GM23338 (cell line): ENCODE measurements around the gene LYST. TPM values are rescaled to one million over a fixed set of nuclear protein-coding genes. Genes with fewer than 3 reads are reported as not detected.

Experiments used
- ATAC-seq: fragments of 200-7000 bp; cut with Tn5 transposase; 3 replicates; pipeline ENCODE4 v1.9.1; 2020
- DNase-seq: peaks from one replicate; pipeline ENCODE4 v3.0.0-alpha.2; 2015; ENCODE audit warnings: low spot score
- H2AFZ ChIP-seq: fragments of 200-600 bp; sonication (generic); 2 replicates; pipeline ENCODE4 v1.8.0; 2016; ENCODE audit warnings: antibody characterized with exemption, mild to moderate bottlenecking, moderate library complexity
- H3F3A ChIP-seq: fragments of 200-600 bp; sonication (generic); replicated peaks from 2 replicates; pipeline ENCODE4 v1.8.0; 2017; ENCODE audit warnings: antibody characterized with exemption, mixed run types, low read depth
- H3K27ac ChIP-seq: fragments of 200-600 bp; sonication (generic); 2 replicates; pipeline ENCODE4 v1.6.1; 2016; ENCODE audit warnings: low read depth
- H3K27me3 ChIP-seq: fragments of 200-600 bp; sonication (generic); 2 replicates; pipeline ENCODE4 v1.8.0; 2016; ENCODE audit warnings: mild to moderate bottlenecking, mixed run types, moderate library complexity; ENCODE audit not compliant: insufficient read depth
- H3K36me3 ChIP-seq: fragments of 200-600 bp; sonication (generic); 2 replicates; pipeline ENCODE4 v1.8.0; 2016; ENCODE audit warnings: mild to moderate bottlenecking; ENCODE audit not compliant: insufficient read depth
- H3K4me1 ChIP-seq: fragments of 200-600 bp; sonication (generic); 2 replicates; pipeline ENCODE4 v1.8.0; 2016; ENCODE audit warnings: mild to moderate bottlenecking, moderate library complexity; ENCODE audit not compliant: insufficient read depth
- H3K4me2 ChIP-seq: fragments of 200-600 bp; sonication (generic); 2 replicates; pipeline ENCODE4 v1.7.1; 2017; ENCODE audit warnings: mixed run types
- H3K4me3 ChIP-seq: fragments of 200-600 bp; sonication (generic); 2 replicates; pipeline ENCODE4 v1.6.1; 2016; ENCODE audit warnings: mixed run types
- H3K79me2 ChIP-seq: fragments of 200-600 bp; sonication (generic); replicated peaks from 2 replicates; pipeline ENCODE4 v1.8.0; 2017; ENCODE audit warnings: mild to moderate bottlenecking; ENCODE audit not compliant: insufficient read depth
- H3K9me2 ChIP-seq: fragments of 200-600 bp; sonication (generic); 2 replicates; pipeline ENCODE4 v1.8.0; 2017; ENCODE audit not compliant: insufficient read depth
- H4K20me1 ChIP-seq: fragments of 200-600 bp; sonication (generic); replicated peaks from 2 replicates; pipeline ENCODE4 v1.8.0; 2017; ENCODE audit warnings: mild to moderate bottlenecking; ENCODE audit not compliant: insufficient read depth
- H3K27ac Mint-ChIP-seq: 2 replicates; pipeline ENCODE4 v1.8.0; 2020; ENCODE audit warnings: inconsistent platforms, mild to moderate bottlenecking, moderate library complexity, mixed read lengths
- H3K27me3 Mint-ChIP-seq: 3 replicates; pipeline ENCODE4 v1.8.0; 2022; ENCODE audit warnings: low read depth, mild to moderate bottlenecking, moderate library complexity, mixed read lengths, inconsistent platforms; ENCODE audit not compliant: insufficient read depth, poor library complexity
- H3K36me3 Mint-ChIP-seq: 3 replicates; pipeline ENCODE4 v1.8.0; 2021; ENCODE audit warnings: low read depth, mild to moderate bottlenecking, inconsistent platforms, moderate library complexity, mixed read lengths
- H3K4me1 Mint-ChIP-seq: 3 replicates; pipeline ENCODE4 v1.8.0; 2020; ENCODE audit warnings: mild to moderate bottlenecking, inconsistent platforms, mixed read lengths
- H3K4me3 Mint-ChIP-seq: 3 replicates; pipeline ENCODE4 v1.8.0; 2021; ENCODE audit warnings: moderate library complexity, mild to moderate bottlenecking, inconsistent platforms, mixed read lengths
- H3K9me3 Mint-ChIP-seq: 3 replicates; pipeline ENCODE4 v1.8.0; 2020; ENCODE audit warnings: moderate library complexity, mild to moderate bottlenecking, inconsistent platforms, mixed read lengths
- CREB1 ChIP-seq: fragments of 250-450 bp; sonication (Bioruptor Pico); IDR thresholded peaks from 2 replicates; pipeline ENCODE4 v1.5.0; 2020; ENCODE audit warnings: low read depth, mild to moderate bottlenecking, moderate library complexity
- EZH2phosphoT487 ChIP-seq: fragments of 200-600 bp; sonication (generic); IDR thresholded peaks from one replicate; pipeline ENCODE4 v1.8.1; 2018; ENCODE audit warnings: antibody characterized with exemption; ENCODE audit not compliant: unreplicated experiment
- JUNB ChIP-seq: IDR thresholded peaks from one replicate; pipeline ENCODE4 v1.6.1; 2016; ENCODE audit warnings: antibody characterized with exemption; ENCODE audit not compliant: unreplicated experiment
- POLR2AphosphoS5 ChIP-seq: IDR thresholded peaks from 2 replicates; pipeline ENCODE4 v1.6.1; 2016; ENCODE audit warnings: antibody characterized with exemption, low read depth
- STAT1 ChIP-seq: IDR thresholded peaks from one replicate; pipeline ENCODE4 v1.6.1; 2016; ENCODE audit warnings: antibody characterized with exemption; ENCODE audit not compliant: unreplicated experiment
- ZNF114 ChIP-seq: fragments of 250-450 bp; sonication (Bioruptor Pico); IDR thresholded peaks from 2 replicates; pipeline ENCODE4 v1.5.0; 2020; ENCODE audit warnings: mild to moderate bottlenecking, moderate library complexity
- ZNF331 ChIP-seq: fragments of 250-450 bp; sonication (Bioruptor Pico); IDR thresholded peaks from 2 replicates; pipeline ENCODE4 v1.5.0; 2020; ENCODE audit warnings: low read depth, mild to moderate bottlenecking, moderate library complexity
- polyA plus RNA-seq: library from polyadenylated mRNA; unstranded; fragments of >200 nt; fragmentation: Nextera tagmentation; extraction: Ambion mirVana; gene quantifications from 2 replicates; pipeline ENCODE4 v1.2.1, GENCODE V29; 2016
- total RNA-seq: library from RNA; depleted of rRNA; stranded (reverse); fragments of >200 nt; shearing (Covaris generic); gene quantifications from 2 replicates; pipeline ENCODE4 v1.2.3, GENCODE V29; 2014
- TF ChIP-seq, protein P1 (sequence below): IDR thresholded peaks from one replicate; pipeline ENCODE4 v1.6.1; 2018; ENCODE audit warnings: antibody characterized with exemption; ENCODE audit not compliant: unreplicated experiment
- TF ChIP-seq, protein P2 (sequence below), 2 experiments: fragments of 200-600 bp in 1 of 2; sonication (generic) in 1 of 2; conservative IDR thresholded peaks; 2 replicates each; pipeline versions ENCODE4 v1.5.1 to v1.6.1; 2016 to 2017; ENCODE audit warnings: antibody characterized with exemption in 2 of 2, low read depth in 2 of 2, mild to moderate bottlenecking in 2 of 2, moderate library complexity in 1 of 2
- TF ChIP-seq, protein P3 (sequence below): IDR thresholded peaks from 2 replicates; pipeline ENCODE4 v1.6.1; 2016; ENCODE audit warnings: antibody characterized with exemption

The LYST gene
- total and polyA plus RNA-seq, 2 experiments from 2014 or later = 0.21 to 1.0 TPM

DNA sequence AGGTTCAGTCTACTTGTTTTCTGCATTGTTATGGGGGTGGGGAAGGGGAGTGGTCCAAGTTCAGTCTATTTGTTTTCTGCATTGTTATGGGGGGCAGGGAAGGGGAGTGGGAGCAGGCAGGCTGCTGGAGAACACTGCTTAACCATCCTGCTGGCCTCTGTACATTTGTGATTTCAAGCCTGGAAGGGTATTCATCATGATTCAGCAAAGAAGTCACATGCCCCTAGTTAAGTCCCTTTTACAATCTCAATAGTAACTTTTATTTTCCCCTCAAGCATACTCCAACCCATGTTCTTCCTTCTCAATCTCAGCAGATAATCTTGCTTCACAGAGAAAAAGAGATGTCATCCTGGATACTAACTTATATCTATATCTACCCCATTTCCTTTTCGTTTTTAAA, 7.9 kb downstream of the LYST start:
- H3F3A ChIP-seq = no peaks in the 10 kb centered on the region
- no peak for ATAC-seq

DNA sequence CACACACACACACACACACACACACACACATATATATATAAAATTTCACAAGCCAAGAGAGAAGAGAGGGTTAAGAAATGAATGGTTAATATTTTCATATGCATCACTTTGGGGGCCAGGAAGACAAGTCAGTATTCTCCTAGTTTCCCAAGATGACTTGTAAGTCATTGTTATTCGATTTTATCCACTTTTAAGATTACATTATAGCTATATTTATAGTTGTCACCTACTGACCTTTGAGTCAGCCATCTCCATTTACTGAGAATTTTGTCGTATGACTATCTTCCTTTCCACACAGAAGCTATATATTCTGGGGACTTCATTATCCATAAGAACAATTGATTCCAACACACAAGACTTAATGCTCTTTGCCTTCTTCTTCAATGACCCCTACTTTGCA, 8.9 kb downstream of the LYST start:
- DNase-seq (no peak), ATAC-seq (no peak)
- Histone ChIP-seq H3K27me3 (no peaks in the 10 kb centered on the region), H3K4me1 (no peaks in the 10 kb centered on the region), H2AFZ (no peak overlapping the region), H3K79me2 (no peaks in the 10 kb centered on the region), H3K36me3 (no peaks in the 10 kb centered on the region), H3K27ac (no peak overlapping the region), H4K20me1 (no peaks in the 10 kb centered on the region), H3K9me2 (no peaks in the 10 kb centered on the region), H3K4me3 (no peak overlapping the region), H3F3A (no peaks in the 10 kb centered on the region), H3K4me2 (no peak overlapping the region)
- H3K4me1 Mint-ChIP-seq = no peaks in the 10 kb centered on the region
- H3K27me3 Mint-ChIP-seq = no peaks in the 10 kb centered on the region
- no peaks in the 10 kb centered on the region for H3K9me3 Mint-ChIP-seq
- H3K4me3 Mint-ChIP-seq = no peak overlapping the region
- no peak overlapping the region for H3K27ac Mint-ChIP-seq
- no peaks in the 10 kb centered on the region for H3K36me3 Mint-ChIP-seq
- no peak for TF ChIP-seq ZNF114 (CRISPR knock-in tag)
- TF ChIP-seq, protein P1, sequence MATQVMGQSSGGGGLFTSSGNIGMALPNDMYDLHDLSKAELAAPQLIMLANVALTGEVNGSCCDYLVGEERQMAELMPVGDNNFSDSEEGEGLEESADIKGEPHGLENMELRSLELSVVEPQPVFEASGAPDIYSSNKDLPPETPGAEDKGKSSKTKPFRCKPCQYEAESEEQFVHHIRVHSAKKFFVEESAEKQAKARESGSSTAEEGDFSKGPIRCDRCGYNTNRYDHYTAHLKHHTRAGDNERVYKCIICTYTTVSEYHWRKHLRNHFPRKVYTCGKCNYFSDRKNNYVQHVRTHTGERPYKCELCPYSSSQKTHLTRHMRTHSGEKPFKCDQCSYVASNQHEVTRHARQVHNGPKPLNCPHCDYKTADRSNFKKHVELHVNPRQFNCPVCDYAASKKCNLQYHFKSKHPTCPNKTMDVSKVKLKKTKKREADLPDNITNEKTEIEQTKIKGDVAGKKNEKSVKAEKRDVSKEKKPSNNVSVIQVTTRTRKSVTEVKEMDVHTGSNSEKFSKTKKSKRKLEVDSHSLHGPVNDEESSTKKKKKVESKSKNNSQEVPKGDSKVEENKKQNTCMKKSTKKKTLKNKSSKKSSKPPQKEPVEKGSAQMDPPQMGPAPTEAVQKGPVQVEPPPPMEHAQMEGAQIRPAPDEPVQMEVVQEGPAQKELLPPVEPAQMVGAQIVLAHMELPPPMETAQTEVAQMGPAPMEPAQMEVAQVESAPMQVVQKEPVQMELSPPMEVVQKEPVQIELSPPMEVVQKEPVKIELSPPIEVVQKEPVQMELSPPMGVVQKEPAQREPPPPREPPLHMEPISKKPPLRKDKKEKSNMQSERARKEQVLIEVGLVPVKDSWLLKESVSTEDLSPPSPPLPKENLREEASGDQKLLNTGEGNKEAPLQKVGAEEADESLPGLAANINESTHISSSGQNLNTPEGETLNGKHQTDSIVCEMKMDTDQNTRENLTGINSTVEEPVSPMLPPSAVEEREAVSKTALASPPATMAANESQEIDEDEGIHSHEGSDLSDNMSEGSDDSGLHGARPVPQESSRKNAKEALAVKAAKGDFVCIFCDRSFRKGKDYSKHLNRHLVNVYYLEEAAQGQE = no peak
- TF ChIP-seq EZH2phosphoT487 = no peak
- TF ChIP-seq CREB1 (CRISPR knock-in tag) = no peak
- no peak for TF ChIP-seq STAT1
- TF ChIP-seq, protein P2, sequence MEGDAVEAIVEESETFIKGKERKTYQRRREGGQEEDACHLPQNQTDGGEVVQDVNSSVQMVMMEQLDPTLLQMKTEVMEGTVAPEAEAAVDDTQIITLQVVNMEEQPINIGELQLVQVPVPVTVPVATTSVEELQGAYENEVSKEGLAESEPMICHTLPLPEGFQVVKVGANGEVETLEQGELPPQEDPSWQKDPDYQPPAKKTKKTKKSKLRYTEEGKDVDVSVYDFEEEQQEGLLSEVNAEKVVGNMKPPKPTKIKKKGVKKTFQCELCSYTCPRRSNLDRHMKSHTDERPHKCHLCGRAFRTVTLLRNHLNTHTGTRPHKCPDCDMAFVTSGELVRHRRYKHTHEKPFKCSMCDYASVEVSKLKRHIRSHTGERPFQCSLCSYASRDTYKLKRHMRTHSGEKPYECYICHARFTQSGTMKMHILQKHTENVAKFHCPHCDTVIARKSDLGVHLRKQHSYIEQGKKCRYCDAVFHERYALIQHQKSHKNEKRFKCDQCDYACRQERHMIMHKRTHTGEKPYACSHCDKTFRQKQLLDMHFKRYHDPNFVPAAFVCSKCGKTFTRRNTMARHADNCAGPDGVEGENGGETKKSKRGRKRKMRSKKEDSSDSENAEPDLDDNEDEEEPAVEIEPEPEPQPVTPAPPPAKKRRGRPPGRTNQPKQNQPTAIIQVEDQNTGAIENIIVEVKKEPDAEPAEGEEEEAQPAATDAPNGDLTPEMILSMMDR (conservative IDR thresholded peaks at IDR 0.05; ENCODE audit: low read depth in 2 of 2) = no peak
- TF ChIP-seq JUNB = no peak

More for the DNA sequence above, 7.9 kb downstream of the LYST start:
- Histone ChIP-seq H3K36me3 (no peaks in the 10 kb centered on the region), H3K79me2 (no peaks in the 10 kb centered on the region), H3K4me1 (no peaks in the 10 kb centered on the region), H3K4me3 (no peak overlapping the region), H3K9me2 (no peaks in the 10 kb centered on the region), H3K27me3 (peaks cover 5% of the 10 kb centered on the region; the same call in 1 of the 2 replicates), H3K4me2 (no peak overlapping the region), H4K20me1 (no peaks in the 10 kb centered on the region), H2AFZ (no peak overlapping the region), H3K27ac (no peak overlapping the region)
- TF ChIP-seq JUNB (no peak), CREB1 (CRISPR knock-in tag) (no peak), ZNF114 (CRISPR knock-in tag) (no peak), EZH2phosphoT487 (no peak), POLR2AphosphoS5 (no peak), ZNF331 (CRISPR knock-in tag) (no peak), STAT1 (no peak)
- TF ChIP-seq, protein P3, sequence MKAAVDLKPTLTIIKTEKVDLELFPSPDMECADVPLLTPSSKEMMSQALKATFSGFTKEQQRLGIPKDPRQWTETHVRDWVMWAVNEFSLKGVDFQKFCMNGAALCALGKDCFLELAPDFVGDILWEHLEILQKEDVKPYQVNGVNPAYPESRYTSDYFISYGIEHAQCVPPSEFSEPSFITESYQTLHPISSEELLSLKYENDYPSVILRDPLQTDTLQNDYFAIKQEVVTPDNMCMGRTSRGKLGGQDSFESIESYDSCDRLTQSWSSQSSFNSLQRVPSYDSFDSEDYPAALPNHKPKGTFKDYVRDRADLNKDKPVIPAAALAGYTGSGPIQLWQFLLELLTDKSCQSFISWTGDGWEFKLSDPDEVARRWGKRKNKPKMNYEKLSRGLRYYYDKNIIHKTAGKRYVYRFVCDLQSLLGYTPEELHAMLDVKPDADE = no peak
- TF ChIP-seq, protein P1 = no peak
- Mint-ChIP-seq H3K36me3 (no peaks in the 10 kb centered on the region), H3K4me1 (no peaks in the 10 kb centered on the region), H3K9me3 (no peaks in the 10 kb centered on the region), H3K27ac (no peak overlapping the region), H3K27me3 (peaks cover 4% of the 10 kb centered on the region), H3K4me3 (no peak overlapping the region)
- DNase-seq = no peak
